Activated CD8-positive, alpha-beta T cell treated with anti-CD3 and anti-CD28 coated beads for 36 hours (primary cell): ENCODE measurements around the gene SLC16A8. TPM values are rescaled to one million over a fixed set of nuclear protein-coding genes. Genes with fewer than 3 reads are reported as not detected.

ENCODE experiments used
- ATAC-seq: fragments of 200-7000 bp; cut with Tn5 transposase; one replicate; pipeline ENCODE4 v1.10.0; 2021; ENCODE audit warnings: mild to moderate bottlenecking, moderate library complexity
- CTCF ChIA-PET: fragments of 350-600 bp; sonication (Branson Sonifier 250); formaldehyde crosslinking; loops from one replicate; lab custom pipeline; 2021; ENCODE audit warnings: antibody characterized with exemption; lab: Charles Lee
- POLR2A ChIA-PET: fragments of 350-600 bp; sonication (Branson Sonifier 250); formaldehyde crosslinking; loops from one replicate; lab custom pipeline; 2021; ENCODE audit warnings: antibody characterized with exemption; lab: Charles Lee
- DNase-seq: peaks from one replicate; pipeline ENCODE4 v3.0.0-alpha.2; 2020
- H3K27ac Mint-ChIP-seq: one replicate; pipeline ENCODE4 v1.8.0; 2021; ENCODE audit warnings: mild to moderate bottlenecking, mixed read lengths
- H3K27me3 Mint-ChIP-seq: one replicate; pipeline ENCODE4 v1.8.0; 2021; ENCODE audit warnings: mixed read lengths
- H3K36me3 Mint-ChIP-seq: one replicate; pipeline ENCODE4 v1.8.0; 2021; ENCODE audit warnings: low read depth, mixed read lengths
- H3K4me1 Mint-ChIP-seq: one replicate; pipeline ENCODE4 v1.8.0; 2021; ENCODE audit warnings: low read depth, mixed read lengths
- H3K4me3 Mint-ChIP-seq: one replicate; pipeline ENCODE4 v1.8.0; 2021; ENCODE audit warnings: mild to moderate bottlenecking, moderate library complexity, mixed read lengths
- H3K9me3 Mint-ChIP-seq: one replicate; pipeline ENCODE4 v1.8.0; 2021; ENCODE audit warnings: mixed read lengths
- CTCF ChIP-seq: fragments of 200-600 bp; IDR thresholded peaks from one replicate; pipeline ENCODE4 v1.8.0; 2022; ENCODE audit warnings: antibody characterized with exemption, mild to moderate bottlenecking
- intact Hi-C: fragments of 100-400 bp; cut with micrococcal nuclease; formaldehyde crosslinking; loops from one replicate; pipeline ENCODE4 v1.10.0; 2022
- total RNA-seq, 2 experiments: library from RNA; stranded (reverse); gene quantifications; one replicate each; pipeline ENCODE4 v1.2.3, GENCODE V29; 2021

Gene SLC16A8
- total RNA-seq, 2 experiments from 2014 or later, result not detected

- ATAC-seq, result no peak
- Mint-ChIP-seq H3K9me3 (no peaks in the 10 kb centered on the region), H3K4me3 (no peak overlapping the region), H3K27me3 (peaks cover 14% of the 10 kb centered on the region), H3K27ac (no peak overlapping the region), H3K4me1 (no peaks in the 10 kb centered on the region), H3K36me3 (peaks cover 4% of the 10 kb centered on the region)
- CTCF ChIA-PET, result no interaction called here
- intact Hi-C loops, result no loop called here
- DNase-seq, result no peak
- no peak for TF ChIP-seq CTCF
- POLR2A ChIA-PET, result interaction anchor here (1.1 kb wide), 1 partner anchor 19 kb away, joined by 3 read pairs; the partner anchor contains the start of gene PICK1
Observed at GRCh38 chr22:38075961-38076360, 8.0 kb downstream of the SLC16A8 start.

DNA sequence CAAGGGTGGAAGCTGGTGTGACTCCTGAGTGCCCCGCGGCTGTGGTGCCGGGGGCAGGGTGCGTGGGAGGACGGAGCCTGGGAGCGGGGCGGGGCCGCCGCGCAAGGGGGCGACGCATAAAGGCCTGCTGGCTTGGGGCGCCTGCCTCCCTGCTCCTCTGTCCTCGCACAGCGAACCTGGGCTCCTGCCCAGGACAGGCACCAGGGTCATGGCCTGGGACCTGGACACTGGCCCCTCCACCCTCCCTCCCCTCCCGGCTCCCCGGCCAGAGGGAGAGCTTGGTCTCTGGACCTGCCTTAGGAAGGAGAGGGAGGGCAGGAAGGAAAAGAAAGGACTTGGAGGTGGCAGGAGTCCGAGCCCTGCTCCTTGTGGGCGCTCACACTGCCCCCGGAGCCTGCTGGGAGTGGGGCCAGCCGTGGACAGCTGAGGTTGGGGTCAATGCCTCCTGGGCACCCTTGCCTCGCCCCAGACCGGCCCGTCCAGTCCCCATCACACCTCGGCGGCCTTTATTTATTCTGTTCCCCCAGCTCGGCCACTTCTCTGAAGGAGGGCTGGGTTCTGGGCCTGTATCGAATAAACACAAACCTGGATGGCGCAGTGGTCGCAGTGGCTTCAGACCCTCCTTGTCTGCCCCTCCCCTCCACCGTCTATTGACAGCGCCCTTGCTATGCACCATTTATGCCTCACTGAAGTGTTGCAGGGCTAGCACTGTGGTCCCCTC lies 8.7 kb downstream of the SLC16A8 start:
- POLR2A ChIA-PET, result interaction anchor here (1.1 to 1.6 kb wide), 2 partner anchors 18 to 22 kb away, joined by 3 read pairs; partner anchors contain the start of gene PICK1

GRCh38 chr22:38074181-38075104 lies 9.5 kb downstream of the SLC16A8 start:
- intact Hi-C loops, result no loop called here
- DNase-seq (no peak), ATAC-seq (no peak)
- no peaks in the 10 kb centered on the region for H3K9me3 Mint-ChIP-seq
- no peaks in the 10 kb centered on the region for H3K4me1 Mint-ChIP-seq
- H3K4me3 Mint-ChIP-seq, result no peak overlapping the region
- H3K27me3 Mint-ChIP-seq, result peaks cover under 1% of the 10 kb centered on the region
- ChIA-PET POLR2A (interaction anchor here (1.1 to 1.6 kb wide), 2 partner anchors 17 to 21 kb away, joined by 3 read pairs; partner anchors contain the start of gene PICK1), CTCF (interaction anchor here (0.6 to 1.3 kb wide), 2 partner anchors 22 to 26 kb away, joined by 3 read pairs; no protein-coding TSS in a partner anchor)
- peaks cover 9% of the 10 kb centered on the region for H3K36me3 Mint-ChIP-seq
- no peak for TF ChIP-seq CTCF
- no peak overlapping the region for H3K27ac Mint-ChIP-seq

More for the DNA sequence above, 8.7 kb downstream of the SLC16A8 start:
- TF ChIP-seq CTCF, result no peak
- intact Hi-C loops, result no loop called here
- Mint-ChIP-seq H3K27ac (no peak overlapping the region), H3K4me3 (no peak overlapping the region), H3K36me3 (peaks cover 4% of the 10 kb centered on the region), H3K4me1 (no peaks in the 10 kb centered on the region), H3K9me3 (no peaks in the 10 kb centered on the region), H3K27me3 (peaks cover 9% of the 10 kb centered on the region)
- DNase-seq (no peak), ATAC-seq (no peak)
- CTCF ChIA-PET, result interaction anchor here (0.6 to 1.3 kb wide), 2 partner anchors 23 to 26 kb away, joined by 3 read pairs; no protein-coding TSS in a partner anchor

- POLR2A ChIA-PET, result interaction anchor here (1.6 kb wide), 1 partner anchor 20 kb away, joined by 3 read pairs; no protein-coding TSS in a partner anchor
- no peaks in the 10 kb centered on the region for H3K27me3 Mint-ChIP-seq
- no peak for TF ChIP-seq CTCF
- CTCF ChIA-PET, result no interaction called here
- H3K27ac Mint-ChIP-seq, result no peak overlapping the region
- H3K4me3 Mint-ChIP-seq, result no peak overlapping the region
- peaks cover 9% of the 10 kb centered on the region for H3K36me3 Mint-ChIP-seq
- no peaks in the 10 kb centered on the region for H3K4me1 Mint-ChIP-seq
- ATAC-seq (no peak), DNase-seq (no peak)
- intact Hi-C loops, result no loop called here
- no peaks in the 10 kb centered on the region for H3K9me3 Mint-ChIP-seq
Observed at GRCh38 chr22:38073150-38074130, 10.5 kb downstream of the SLC16A8 start.
